OCI-LY1 (cell line): ENCODE data around the gene HPCAL1.

Source experiments
- H2AFZ ChIP-seq: fragments of 200-600 bp; sonication (generic), shearing (Covaris generic); 2 replicates; pipeline ENCODE4 v1.6.0; 2014; ENCODE audit warnings: antibody characterized with exemption, mild to moderate bottlenecking, low read length
- H3F3A ChIP-seq: fragments of 200-600 bp; sonication (generic), shearing (Covaris generic); 2 replicates; pipeline ENCODE4 v1.6.0; 2014; ENCODE audit warnings: mild to moderate bottlenecking, antibody characterized with exemption, low read length, moderate library complexity; ENCODE audit not compliant: insufficient read depth
- H3K27ac ChIP-seq: fragments of 200-600 bp; sonication (generic); 2 replicates; pipeline ENCODE4 v1.5.1; 2014; ENCODE audit warnings: low read length, mixed run types, mild to moderate bottlenecking, low read depth; ENCODE audit not compliant: poor library complexity, severe bottlenecking
- H3K27me3 ChIP-seq: fragments of 200-600 bp; sonication (generic); 2 replicates; pipeline ENCODE4 v1.6.0; 2014; ENCODE audit warnings: antibody characterized with exemption, mild to moderate bottlenecking, low read length, moderate library complexity; ENCODE audit not compliant: insufficient read depth
- H3K36me3 ChIP-seq: fragments of 200-600 bp; sonication (generic); 2 replicates; pipeline ENCODE4 v1.6.1; 2014; ENCODE audit warnings: mild to moderate bottlenecking, antibody characterized with exemption, low read length, moderate library complexity, mixed read lengths; ENCODE audit not compliant: insufficient read depth
- H3K4me1 ChIP-seq: fragments of 200-600 bp; sonication (generic); 2 replicates; pipeline ENCODE4 v1.5.1; 2014; ENCODE audit warnings: mild to moderate bottlenecking, low read length, moderate library complexity; ENCODE audit not compliant: insufficient read depth, severe bottlenecking
- H3K4me2 ChIP-seq: fragments of 200-600 bp; sonication (generic), shearing (Covaris generic); 2 replicates; pipeline ENCODE4 v1.6.1; 2014; ENCODE audit warnings: low read length
- H3K4me3 ChIP-seq: fragments of 200-600 bp; sonication (generic); 2 replicates; pipeline ENCODE4 v1.5.1; 2014; ENCODE audit warnings: low read length, low read depth, mild to moderate bottlenecking, mixed read lengths; ENCODE audit not compliant: poor library complexity, severe bottlenecking
- H3K79me2 ChIP-seq: fragments of 200-600 bp; shearing (Covaris generic); 2 replicates; pipeline ENCODE4 v1.6.1; 2016; ENCODE audit warnings: mixed run types, low read length, mixed read lengths; ENCODE audit not compliant: insufficient read depth
- H3K9ac ChIP-seq: fragments of 200-600 bp; sonication (generic), shearing (Covaris generic); 2 replicates; pipeline ENCODE4 v1.6.1; 2014; ENCODE audit warnings: mild to moderate bottlenecking, low read length, mixed read lengths
- H3K9me2 ChIP-seq: fragments of 200-600 bp; sonication (generic), shearing (Covaris generic); 2 replicates; pipeline ENCODE4 v1.6.1; 2014; ENCODE audit warnings: low read depth, mild to moderate bottlenecking, low read length, mixed read lengths
- H3K9me3 ChIP-seq: fragments of 200-600 bp; shearing (Covaris generic); 2 replicates; pipeline ENCODE4 v1.6.1; 2014; ENCODE audit warnings: low read length, mixed read lengths
- H4K20me1 ChIP-seq: fragments of 200-600 bp; sonication (generic), shearing (Covaris generic); 2 replicates; pipeline ENCODE4 v1.6.0; 2016; ENCODE audit warnings: mild to moderate bottlenecking, low read length; ENCODE audit not compliant: insufficient read depth
- EZH2 ChIP-seq: fragments of 200-600 bp; sonication (generic), shearing (Covaris generic); IDR thresholded peaks from 2 replicates; pipeline ENCODE4 v1.8.0; 2017; ENCODE audit warnings: borderline replicate concordance, mixed run types, mild to moderate bottlenecking, antibody characterized with exemption, low read length, moderate library complexity, mixed read lengths
- TF ChIP-seq, protein P1 (sequence below): fragments of 200-600 bp; sonication (generic), shearing (Covaris generic); IDR thresholded peaks from 2 replicates; pipeline ENCODE4 v1.5.1; 2017; ENCODE audit warnings: mild to moderate bottlenecking, antibody characterized with exemption, low read length, moderate library complexity, mixed read lengths

Gene HPCAL1

DNA sequence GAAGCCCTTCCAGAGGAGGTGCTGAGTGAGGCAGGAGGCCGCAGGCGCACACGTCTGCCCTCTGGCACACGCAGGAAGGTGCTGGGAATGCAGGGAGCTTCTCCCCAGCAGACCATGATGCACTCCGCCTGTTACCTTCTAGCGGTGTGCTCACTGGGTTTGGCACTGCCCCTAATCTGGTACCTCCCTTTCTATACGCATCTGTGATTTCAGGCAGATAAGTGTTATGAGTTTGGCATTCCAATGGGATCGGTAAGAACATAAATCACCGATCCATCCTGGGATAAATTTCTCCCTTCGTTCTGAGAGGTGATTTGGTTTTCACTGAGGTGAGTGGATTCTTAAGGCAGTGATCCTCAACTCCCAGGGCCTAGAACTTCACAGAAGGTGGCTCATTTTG is 110.8 kb downstream of the HPCAL1 start:
- Histone ChIP-seq H3K27me3 (peaks cover 3% of the 10 kb centered on the region; the same call in 1 of the 2 replicates), H3K36me3 (no peaks in the 10 kb centered on the region), H3K9ac (peak overlapping the region; percentile 12; the same call in 1 of the 2 replicates), H2AFZ (no peak overlapping the region), H3K4me3 (no peak overlapping the region), H3K4me2 (no peak overlapping the region; the same call in 1 of the 2 replicates), H3K9me2 (no peaks in the 10 kb centered on the region), H3K4me1 (peaks cover 79% of the 10 kb centered on the region), H4K20me1 (no peaks in the 10 kb centered on the region), H3F3A (peaks cover 4% of the 10 kb centered on the region; the same call in 1 of the 2 replicates), H3K9me3 (no peaks in the 10 kb centered on the region), H3K79me2 (no peaks in the 10 kb centered on the region), H3K27ac (peak overlapping the region; percentile 99)
- TF ChIP-seq EZH2: no peak
- TF ChIP-seq, protein P1, sequence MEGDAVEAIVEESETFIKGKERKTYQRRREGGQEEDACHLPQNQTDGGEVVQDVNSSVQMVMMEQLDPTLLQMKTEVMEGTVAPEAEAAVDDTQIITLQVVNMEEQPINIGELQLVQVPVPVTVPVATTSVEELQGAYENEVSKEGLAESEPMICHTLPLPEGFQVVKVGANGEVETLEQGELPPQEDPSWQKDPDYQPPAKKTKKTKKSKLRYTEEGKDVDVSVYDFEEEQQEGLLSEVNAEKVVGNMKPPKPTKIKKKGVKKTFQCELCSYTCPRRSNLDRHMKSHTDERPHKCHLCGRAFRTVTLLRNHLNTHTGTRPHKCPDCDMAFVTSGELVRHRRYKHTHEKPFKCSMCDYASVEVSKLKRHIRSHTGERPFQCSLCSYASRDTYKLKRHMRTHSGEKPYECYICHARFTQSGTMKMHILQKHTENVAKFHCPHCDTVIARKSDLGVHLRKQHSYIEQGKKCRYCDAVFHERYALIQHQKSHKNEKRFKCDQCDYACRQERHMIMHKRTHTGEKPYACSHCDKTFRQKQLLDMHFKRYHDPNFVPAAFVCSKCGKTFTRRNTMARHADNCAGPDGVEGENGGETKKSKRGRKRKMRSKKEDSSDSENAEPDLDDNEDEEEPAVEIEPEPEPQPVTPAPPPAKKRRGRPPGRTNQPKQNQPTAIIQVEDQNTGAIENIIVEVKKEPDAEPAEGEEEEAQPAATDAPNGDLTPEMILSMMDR: no peak

DNA sequence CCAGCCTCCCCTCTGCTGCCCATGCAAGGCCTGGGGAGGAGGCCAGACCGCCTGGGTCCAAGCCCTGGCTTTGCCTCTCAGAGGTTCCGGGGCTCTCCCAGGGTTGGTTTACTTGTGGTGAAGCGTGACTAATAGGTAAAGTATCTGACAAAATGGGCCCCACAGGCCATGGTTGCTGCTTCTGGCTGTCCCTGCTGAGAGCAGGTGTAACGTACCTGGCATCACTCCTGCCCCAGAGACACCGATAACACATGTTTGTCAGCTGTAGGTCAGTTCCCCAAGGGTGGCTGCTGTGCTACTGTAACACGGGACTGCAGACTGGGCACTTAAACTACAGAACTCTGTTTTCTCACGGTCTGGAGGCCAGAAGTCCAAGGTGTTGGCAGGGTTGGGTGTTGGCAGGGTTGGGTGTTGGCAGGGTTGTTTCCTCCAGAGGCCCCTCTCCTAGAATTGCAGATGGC is 111.3 kb downstream of the HPCAL1 start:
- Histone ChIP-seq H3K9me2 (no peaks in the 10 kb centered on the region), H2AFZ (no peak overlapping the region), H3K36me3 (no peaks in the 10 kb centered on the region), H3F3A (peaks cover 4% of the 10 kb centered on the region; the same call in 1 of the 2 replicates), H3K27me3 (peaks cover 3% of the 10 kb centered on the region; the same call in 1 of the 2 replicates), H3K4me2 (peak overlapping the region; percentile 11; the same call in 1 of the 2 replicates), H3K4me1 (peaks cover 73% of the 10 kb centered on the region), H3K79me2 (no peaks in the 10 kb centered on the region), H4K20me1 (no peaks in the 10 kb centered on the region), H3K9me3 (no peaks in the 10 kb centered on the region), H3K27ac (peak overlapping the region; percentile 99), H3K9ac (peak overlapping the region; percentile 12; the same call in 1 of the 2 replicates), H3K4me3 (no peak overlapping the region)
- TF ChIP-seq, protein P1: no peak

DNA sequence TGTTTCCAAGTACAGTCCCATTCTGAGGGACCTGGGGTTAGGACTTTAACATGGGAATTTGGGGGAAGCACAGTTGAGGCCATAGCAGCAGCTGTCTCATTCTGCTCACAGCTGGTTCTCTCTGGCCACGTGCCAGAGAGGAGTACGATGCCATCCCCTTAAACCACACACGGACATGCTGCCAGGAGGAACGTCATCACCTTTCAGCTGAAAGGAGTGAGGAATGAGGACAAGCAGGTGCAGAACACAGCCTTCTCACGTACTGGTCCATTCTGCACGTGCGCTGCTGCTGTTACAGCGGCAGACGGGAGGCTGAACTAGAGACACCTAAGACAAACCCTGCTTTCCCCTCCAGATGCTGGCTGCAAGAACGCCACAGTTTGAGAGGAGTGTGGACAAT is 111.9 kb downstream of the HPCAL1 start:
- Histone ChIP-seq H3K79me2 (no peaks in the 10 kb centered on the region), H3F3A (peaks cover 4% of the 10 kb centered on the region; the same call in 1 of the 2 replicates), H3K4me3 (no peak overlapping the region), H3K27me3 (peaks cover 3% of the 10 kb centered on the region; the same call in 1 of the 2 replicates), H3K4me1 (peaks cover 68% of the 10 kb centered on the region), H4K20me1 (no peaks in the 10 kb centered on the region), H3K27ac (peak overlapping the region; percentile 99), H3K9me2 (no peaks in the 10 kb centered on the region), H3K36me3 (no peaks in the 10 kb centered on the region), H3K9ac (no peak overlapping the region; the same call in 1 of the 2 replicates), H3K4me2 (peak overlapping the region; percentile 11; the same call in 1 of the 2 replicates), H3K9me3 (no peaks in the 10 kb centered on the region), H2AFZ (no peak overlapping the region)
- TF ChIP-seq EZH2: no peak

DNA sequence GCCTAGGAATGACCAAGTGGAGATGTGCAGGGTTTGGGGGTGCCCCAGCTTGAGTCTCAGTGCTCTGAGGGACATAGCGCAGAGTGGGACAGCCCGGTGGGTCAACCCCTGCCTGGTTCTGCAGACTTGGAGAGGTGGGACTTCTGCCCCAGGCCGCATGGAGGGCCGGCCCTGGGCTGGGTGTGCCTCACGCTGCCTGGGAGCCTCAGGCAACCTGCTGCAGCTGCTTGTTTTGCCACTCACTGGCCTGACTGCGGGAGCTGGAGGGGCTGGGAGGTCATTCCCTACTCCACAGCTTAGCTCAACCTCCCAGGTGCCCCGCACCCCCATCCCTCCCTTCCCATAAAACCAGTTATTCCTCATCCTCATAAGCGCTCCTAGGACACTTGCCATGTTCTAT is 112.3 kb downstream of the HPCAL1 start:
- Histone ChIP-seq H3K4me1 (peaks cover 63% of the 10 kb centered on the region), H3K4me2 (0 out of 2 replicates have a peak overlapping the region, but pooled peaks have one; percentile 7), H4K20me1 (no peaks in the 10 kb centered on the region), H3K9ac (no peak overlapping the region; the same call in 1 of the 2 replicates), H3K4me3 (no peak overlapping the region), H2AFZ (no peak overlapping the region), H3K27me3 (peaks cover 3% of the 10 kb centered on the region; the same call in 1 of the 2 replicates), H3K9me2 (no peaks in the 10 kb centered on the region), H3K36me3 (no peaks in the 10 kb centered on the region), H3K9me3 (no peaks in the 10 kb centered on the region), H3K79me2 (no peaks in the 10 kb centered on the region), H3K27ac (peak overlapping the region; percentile 99), H3F3A (peaks cover 2% of the 10 kb centered on the region; the same call in 1 of the 2 replicates)
- TF ChIP-seq EZH2: no peak
- TF ChIP-seq, protein P1: no peak
